H1 (cell line): ENCODE results near the gene RASGRF1. TPM values are rescaled to one million over a fixed set of nuclear protein-coding genes. Genes with fewer than 3 reads are reported as not detected.

Source experiments
- CTCF ChIA-PET: fragments of 300-600 bp; sonication (Branson Sonifier 250); formaldehyde crosslinking; loops from one replicate; lab custom pipeline; 2021; ENCODE audit not compliant: partially characterized antibody; lab: Charles Lee
- POLR2A ChIA-PET: fragments of 300-600 bp; sonication (Branson Sonifier 250); formaldehyde crosslinking; loops from one replicate; lab custom pipeline; 2021; ENCODE audit warnings: inconsistent platforms; ENCODE audit not compliant: partially characterized antibody; lab: Charles Lee
- DNase-seq, 2 experiments: peaks; one replicate each; pipeline versions ENCODE4 v3.0.0 to v3.0.0-alpha.2; 2010 to 2022; ENCODE audit warnings: low spot score in 2 of 2, low read depth in 1 of 2, mixed read lengths in 1 of 2
- FAIRE-seq: peaks from 2 replicates; lab custom pipeline; 2011; peaks lifted over from hg19 to GRCh38; lab: Jason Lieb, UNC
- H2AFZ ChIP-seq: 2 replicates; pipeline ENCODE4 v1.8.1; 2012; ENCODE audit warnings: low read length, inconsistent platforms
- H2AK5ac ChIP-seq: 2 replicates; pipeline ENCODE4 v1.6.1; 2013; ENCODE audit warnings: low read depth, low read length
- H2BK120ac ChIP-seq: replicated peaks from 2 replicates; pipeline ENCODE3; 2013; ENCODE audit warnings: low read depth, low read length, inconsistent platforms
- H2BK12ac ChIP-seq: 2 replicates; pipeline ENCODE4 v1.6.1; 2013; ENCODE audit warnings: low read depth, low read length
- H2BK15ac ChIP-seq: 2 replicates; pipeline ENCODE4 v1.6.1; 2013; ENCODE audit warnings: low read length
- H2BK20ac ChIP-seq: 2 replicates; pipeline ENCODE4 v1.6.1; 2013; ENCODE audit warnings: low read length
- H2BK5ac ChIP-seq: 2 replicates; pipeline ENCODE4 v1.6.1; 2013; ENCODE audit warnings: low read depth, low read length
- H3K14ac ChIP-seq: 2 replicates; pipeline ENCODE4 v1.6.1; 2013; ENCODE audit warnings: inconsistent platforms; ENCODE audit not compliant: insufficient read length
- H3K18ac ChIP-seq: 2 replicates; pipeline ENCODE4 v1.6.1; 2013; ENCODE audit warnings: low read length; ENCODE audit errors: extremely low read depth
- H3K23ac ChIP-seq: 2 replicates; pipeline ENCODE4 v1.6.1; 2013; ENCODE audit warnings: inconsistent platforms; ENCODE audit not compliant: insufficient read length
- H3K23me2 ChIP-seq: 2 replicates; pipeline ENCODE4 v1.6.1; 2013; ENCODE audit warnings: low read depth, low read length
- H3K27ac ChIP-seq: 2 replicates; pipeline ENCODE4 v1.6.1; 2011; ENCODE audit warnings: low read depth, low read length, inconsistent platforms
- H3K27me3 ChIP-seq, 4 experiments: replicated peaks in 1 of 4; 1 replicate in 1 of 4; 2 replicates in 3 of 4; pipeline versions ENCODE4 v1.6.1 to v1.8.1; 2011 to 2013; ENCODE audit warnings: low read length in 3 of 4, mild to moderate bottlenecking in 3 of 4, inconsistent platforms in 2 of 4, mixed read lengths in 2 of 4, moderate library complexity in 1 of 4; ENCODE audit not compliant: control insufficient read depth in 3 of 4, insufficient read depth in 3 of 4; ENCODE audit errors: extremely low read depth in 1 of 4
- H3K36me3 ChIP-seq, 4 experiments: 2 replicates each; pipeline versions ENCODE4 v1.6.1 to v1.8.1; 2011 to 2013; ENCODE audit warnings: mild to moderate bottlenecking in 4 of 4, low read length in 3 of 4, moderate library complexity in 2 of 4, control low read depth in 1 of 4, inconsistent platforms in 1 of 4; ENCODE audit not compliant: insufficient read depth in 4 of 4, control insufficient read depth in 2 of 4
- H3K4ac ChIP-seq: replicated peaks from 2 replicates; pipeline ENCODE3; 2013; ENCODE audit warnings: low read length, low read depth, mixed read lengths, inconsistent platforms; ENCODE audit not compliant: insufficient read length
- H3K4me1 ChIP-seq, 4 experiments: replicated peaks in 1 of 4; 1 replicate in 1 of 4; 2 replicates in 3 of 4; pipeline versions ENCODE4 v1.6.1 to v1.8.1; 2011 to 2013; ENCODE audit warnings: low read length in 3 of 4, inconsistent platforms in 2 of 4, mixed read lengths in 1 of 4; ENCODE audit not compliant: insufficient read depth in 4 of 4, control insufficient read depth in 3 of 4
- H3K4me2 ChIP-seq, 2 experiments: 2 replicates each; pipeline versions ENCODE4 v1.6.1 to v1.8.1; 2011 to 2013; ENCODE audit warnings: low read depth in 2 of 2, low read length in 2 of 2, control low read depth in 1 of 2, inconsistent platforms in 1 of 2, mild to moderate bottlenecking in 1 of 2; ENCODE audit not compliant: insufficient read depth in 1 of 2
- H3K4me3 ChIP-seq, 4 experiments: fragments of 200-600, 300-600 bp in 1 of 4; sonication (generic), shearing (Covaris generic), sonication (Bioruptor Twin) in 1 of 4; 2 replicates each; pipeline versions ENCODE4 v1.5.1 to v1.8.1; 2011 to 2016; ENCODE audit warnings: low read length in 4 of 4, low read depth in 3 of 4, control low read depth in 2 of 4, inconsistent platforms in 2 of 4, mild to moderate bottlenecking in 2 of 4, mixed read lengths in 1 of 4, moderate library complexity in 1 of 4; ENCODE audit not compliant: insufficient read depth in 2 of 4; ENCODE audit errors: extremely low read depth in 1 of 4
- H3K56ac ChIP-seq: replicated peaks from 2 replicates; pipeline ENCODE3; 2013; ENCODE audit warnings: low read depth, mild to moderate bottlenecking, mixed read lengths, low read length, inconsistent platforms; ENCODE audit not compliant: insufficient read length
- H3K79me1 ChIP-seq: 2 replicates; pipeline ENCODE4 v1.6.1; 2013; ENCODE audit warnings: low read depth, low read length, control low read depth
- H3K79me2 ChIP-seq, 2 experiments: 2 replicates each; pipeline versions ENCODE4 v1.6.1 to v1.8.1; 2012 to 2013; ENCODE audit warnings: low read length in 2 of 2, mild to moderate bottlenecking in 2 of 2, inconsistent platforms in 1 of 2; ENCODE audit not compliant: insufficient read depth in 2 of 2, control insufficient read depth in 1 of 2
- H3K9ac ChIP-seq, 4 experiments: replicated peaks in 1 of 4; 1 replicate in 1 of 4; 2 replicates in 3 of 4; pipeline versions ENCODE4 v1.6.1 to v1.8.1; 2011 to 2013; ENCODE audit warnings: low read depth in 3 of 4, low read length in 3 of 4, control low read depth in 2 of 4, mild to moderate bottlenecking in 2 of 4, moderate library complexity in 2 of 4, inconsistent platforms in 1 of 4; ENCODE audit errors: extremely low read depth in 1 of 4
- H3K9me3 ChIP-seq, 2 experiments: 2 replicates each; pipeline versions ENCODE4 v1.6.1 to v1.8.1; 2012 to 2013; ENCODE audit warnings: mild to moderate bottlenecking in 2 of 2, moderate library complexity in 2 of 2, control low read depth in 1 of 2, inconsistent platforms in 1 of 2, low read depth in 1 of 2, low read length in 1 of 2, mixed read lengths in 1 of 2; ENCODE audit not compliant: insufficient read depth in 2 of 2
- H4K20me1 ChIP-seq, 2 experiments: replicated peaks in 1 of 2; 2 replicates each; pipeline versions ENCODE3 to v1.8.1; 2011 to 2013; ENCODE audit warnings: inconsistent platforms in 2 of 2, low read length in 2 of 2, mild to moderate bottlenecking in 1 of 2; ENCODE audit not compliant: insufficient read depth in 2 of 2, control insufficient read depth in 1 of 2
- H4K5ac ChIP-seq: 2 replicates; pipeline ENCODE4 v1.6.1; 2013; ENCODE audit warnings: low read length, low read depth, mixed read lengths, inconsistent platforms; ENCODE audit not compliant: insufficient read length
- H4K8ac ChIP-seq: 2 replicates; pipeline ENCODE4 v1.8.0; 2013; ENCODE audit warnings: mild to moderate bottlenecking, moderate library complexity, low read length, inconsistent platforms; ENCODE audit not compliant: insufficient read depth; ENCODE audit errors: extremely low read depth
- H4K91ac ChIP-seq: replicated peaks from 2 replicates; pipeline ENCODE3; 2013; ENCODE audit warnings: low read length, mixed read lengths, inconsistent platforms; ENCODE audit not compliant: insufficient read length
- BRCA1 ChIP-seq: IDR thresholded peaks from 2 replicates; pipeline ENCODE4 v1.6.1; 2012; ENCODE audit warnings: low read depth, low read length, improper control_type of control experiment
- CBX8 ChIP-seq: fragments of 300-800, 300-1000 bp; sonication (generic); IDR thresholded peaks from 2 replicates; pipeline ENCODE4 v1.7.1; 2016; ENCODE audit warnings: low read depth, low read length, borderline replicate concordance
- CTBP2 ChIP-seq: IDR thresholded peaks from 2 replicates; pipeline ENCODE4 v1.7.0; 2011; ENCODE audit warnings: borderline replicate concordance, mild to moderate bottlenecking, moderate library complexity, mixed read lengths, low read length; ENCODE audit not compliant: insufficient read depth, insufficient read length
- EGR1 ChIP-seq: IDR thresholded peaks from 2 replicates; pipeline ENCODE4 v1.6.1; 2011; ENCODE audit warnings: low read depth, low read length, borderline replicate concordance
- JUND ChIP-seq: IDR thresholded peaks from 2 replicates; pipeline ENCODE4 v1.6.1; 2011; ENCODE audit warnings: mild to moderate bottlenecking, improper control_type of control experiment, low read length
- MAFK ChIP-seq: IDR thresholded peaks from 2 replicates; pipeline ENCODE4 v1.6.1; 2012; ENCODE audit warnings: low read depth, mild to moderate bottlenecking, improper control_type of control experiment, low read length
- SAP30 ChIP-seq: fragments of 300-600 bp; sonication (generic); IDR thresholded peaks from 2 replicates; pipeline ENCODE4 v1.7.1; 2012; ENCODE audit warnings: low read length, moderate library complexity, mild to moderate bottlenecking, inconsistent platforms; ENCODE audit not compliant: insufficient read depth, insufficient replicate concordance
- WGBS, 2 experiments: shearing (Covaris generic) in 1 of 2; methylation state at CpG; one replicate each; pipeline versions ENCODE4 v1.1.6 to v1.1.7; 2013 to 2015; ENCODE audit warnings: low lambda C conversion rate in 2 of 2, mixed read lengths in 2 of 2, inconsistent platforms in 1 of 2, low coverage in 1 of 2, missing lambda C conversion rate in 1 of 2; ENCODE audit not compliant: insufficient replicate concordance in 2 of 2, insufficient coverage in 1 of 2, insufficient read length in 1 of 2; ENCODE audit errors: extremely low coverage in 1 of 2, missing lambda C conversion rate in 1 of 2; 5-methylcytosine and 5-hydroxymethylcytosine counted together
- polyA plus RNA-seq, 7 experiments: library from polyadenylated mRNA; depleted of rRNA in 3 of 7; stranded (reverse) in 5 of 7; unstranded in 2 of 7; fragments of >200 nt in 5 of 7; fragments of 200-250 nt in 2 of 7; gene quantifications; 1 replicate in 5 of 7; 2 replicates in 1 of 7; 4 replicates in 1 of 7; pipeline versions ENCODE4 v1.2.1 to v1.2.3, GENCODE V29; 2011 to 2013; ENCODE audit warnings: missing spikeins in 2 of 7, mixed read lengths in 2 of 7
- total RNA-seq: library from RNA; stranded (reverse); fragmentation: NEBNext Ultra II Directional; extraction: Animal tissue kit (Norgen Biotek cat#: 25700); gene quantifications from 2 replicates; pipeline ENCODE4 v1.2.1, GENCODE V29; 2021
- TF ChIP-seq, protein P1 (sequence below), 3 experiments: IDR thresholded peaks; 1 replicate in 2 of 3; 2 replicates in 1 of 3; pipeline versions ENCODE4 v1.5.1 to v1.6.1; 2011; ENCODE audit warnings: low read length in 3 of 3, mild to moderate bottlenecking in 3 of 3, inconsistent platforms in 2 of 3, low read depth in 1 of 3, moderate library complexity in 1 of 3; ENCODE audit not compliant: insufficient read depth in 1 of 3; ENCODE audit errors: control extremely low read depth in 1 of 3

Gene RASGRF1
- total and polyA plus RNA-seq, 2 of the 8 experiments (the other 6 are each of a cell fraction or from before 2014, with no cell fraction given): 0.42 to 0.67 TPM

- no peak for FAIRE-seq
- Histone ChIP-seq H3K4me1 (peaks cover 0 to 19% (median 11%) of the 10 kb centered on the region in 4 experiments; a peak in 6 of 7 replicates), H3K9me3 (no peaks in the 10 kb centered on the region), H3K9ac (no peak overlapping the region), H2AK5ac (no peak overlapping the region), H2AFZ (no peak overlapping the region), H3K56ac (no peak overlapping the region), H2BK20ac (no peak overlapping the region), H3K18ac (no peak overlapping the region), H3K27ac (no peak overlapping the region), H4K8ac (no peak overlapping the region), H2BK120ac (no peak overlapping the region), H3K14ac (no peak overlapping the region), H2BK5ac (no peak overlapping the region), H3K79me1 (no peaks in the 10 kb centered on the region), H3K4me2 (no peak overlapping the region), H3K4me3 (no peak overlapping the region), H3K27me3 (peaks cover 42 to 60% (median 58%) of the 10 kb centered on the region in 4 experiments), H2BK12ac (no peak overlapping the region), H3K36me3 (no peaks in the 10 kb centered on the region), H3K79me2 (no peaks in the 10 kb centered on the region), H2BK15ac (no peak overlapping the region), H4K20me1 (peaks cover 3 to 12% of the 10 kb centered on the region in 2 experiments), H3K4ac (no peak overlapping the region), H3K23me2 (peaks cover 29% of the 10 kb centered on the region), H4K5ac (no peak overlapping the region), H3K23ac (no peak overlapping the region), H4K91ac (no peak overlapping the region)
- WGBS, 2 experiments: 76% methylated on average over 8 of the region's 8 CpGs; no CpG with 5 or more reads in 1 of the 2 experiments
- ChIA-PET CTCF (interaction anchor here (0.8 to 3.3 kb wide), 7 partner anchors 13 to 91 kb away, joined by 3 to 16 read pairs (median 3); no protein-coding TSS in a partner anchor), POLR2A (no interaction called here)
- TF ChIP-seq BRCA1: no peak
- no peak for TF ChIP-seq MAFK
- no peak for TF ChIP-seq EGR1
- TF ChIP-seq CTBP2: no peak
- TF ChIP-seq JUND: no peak
- TF ChIP-seq, protein P1, sequence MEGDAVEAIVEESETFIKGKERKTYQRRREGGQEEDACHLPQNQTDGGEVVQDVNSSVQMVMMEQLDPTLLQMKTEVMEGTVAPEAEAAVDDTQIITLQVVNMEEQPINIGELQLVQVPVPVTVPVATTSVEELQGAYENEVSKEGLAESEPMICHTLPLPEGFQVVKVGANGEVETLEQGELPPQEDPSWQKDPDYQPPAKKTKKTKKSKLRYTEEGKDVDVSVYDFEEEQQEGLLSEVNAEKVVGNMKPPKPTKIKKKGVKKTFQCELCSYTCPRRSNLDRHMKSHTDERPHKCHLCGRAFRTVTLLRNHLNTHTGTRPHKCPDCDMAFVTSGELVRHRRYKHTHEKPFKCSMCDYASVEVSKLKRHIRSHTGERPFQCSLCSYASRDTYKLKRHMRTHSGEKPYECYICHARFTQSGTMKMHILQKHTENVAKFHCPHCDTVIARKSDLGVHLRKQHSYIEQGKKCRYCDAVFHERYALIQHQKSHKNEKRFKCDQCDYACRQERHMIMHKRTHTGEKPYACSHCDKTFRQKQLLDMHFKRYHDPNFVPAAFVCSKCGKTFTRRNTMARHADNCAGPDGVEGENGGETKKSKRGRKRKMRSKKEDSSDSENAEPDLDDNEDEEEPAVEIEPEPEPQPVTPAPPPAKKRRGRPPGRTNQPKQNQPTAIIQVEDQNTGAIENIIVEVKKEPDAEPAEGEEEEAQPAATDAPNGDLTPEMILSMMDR (IDR thresholded peaks at IDR 0.05; ENCODE audit: control extremely low read depth in 1 of 3, insufficient read depth in 1 of 3, low read depth in 1 of 3, low read length in 3 of 3): no peak
- TF ChIP-seq CBX8: no peak
- TF ChIP-seq SAP30: no peak
- DNase-seq: peak in 1 of 2 experiments; percentile 26
Measured at GRCh38 chr15:79093352-79093935, 2.9 kb upstream of the RASGRF1 start.
